ENCODE data around the gene KCNIP4.

- TF ChIP-seq FOXA1 (IDR thresholded peaks at IDR 0.05; ENCODE audit: borderline replicate concordance) (no peak), E2F3 (CRISPR knock-in tag; IDR thresholded peaks at IDR 0.05) (no peak), POLR2A (conservative IDR thresholded peaks at IDR 0.05) (no peak), CTCF (IDR thresholded peaks at IDR 0.05 in 2 of 3, conservative IDR thresholded peaks at IDR 0.05 in 1 of 3; ENCODE audit: insufficient read depth in 2 of 3, low read depth in 1 of 3, low read length in 3 of 3) (no peak), JUNB (CRISPR knock-in tag; conservative IDR thresholded peaks at IDR 0.05) (no peak), HNRNPLL (IDR thresholded peaks at IDR 0.05; ENCODE audit: low read depth, low read length, poor library complexity, severe bottlenecking) (no peak), ZNF140 (CRISPR knock-in tag; IDR thresholded peaks at IDR 0.05) (no peak)
- TF ChIP-seq, protein P1, sequence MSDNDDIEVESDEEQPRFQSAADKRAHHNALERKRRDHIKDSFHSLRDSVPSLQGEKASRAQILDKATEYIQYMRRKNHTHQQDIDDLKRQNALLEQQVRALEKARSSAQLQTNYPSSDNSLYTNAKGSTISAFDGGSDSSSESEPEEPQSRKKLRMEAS (CRISPR knock-in tag; IDR thresholded peaks at IDR 0.05) = no peak
- TF ChIP-seq, protein P2, sequence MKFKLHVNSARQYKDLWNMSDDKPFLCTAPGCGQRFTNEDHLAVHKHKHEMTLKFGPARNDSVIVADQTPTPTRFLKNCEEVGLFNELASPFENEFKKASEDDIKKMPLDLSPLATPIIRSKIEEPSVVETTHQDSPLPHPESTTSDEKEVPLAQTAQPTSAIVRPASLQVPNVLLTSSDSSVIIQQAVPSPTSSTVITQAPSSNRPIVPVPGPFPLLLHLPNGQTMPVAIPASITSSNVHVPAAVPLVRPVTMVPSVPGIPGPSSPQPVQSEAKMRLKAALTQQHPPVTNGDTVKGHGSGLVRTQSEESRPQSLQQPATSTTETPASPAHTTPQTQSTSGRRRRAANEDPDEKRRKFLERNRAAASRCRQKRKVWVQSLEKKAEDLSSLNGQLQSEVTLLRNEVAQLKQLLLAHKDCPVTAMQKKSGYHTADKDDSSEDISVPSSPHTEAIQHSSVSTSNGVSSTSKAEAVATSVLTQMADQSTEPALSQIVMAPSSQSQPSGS (CRISPR knock-in tag; IDR thresholded peaks at IDR 0.05) = no peak
Measured at GRCh38 chr4:21921526-21922180, 26.9 kb downstream of the KCNIP4 start.
